Stimulated activated CD4-positive, alpha-beta T cell treated with anti-CD3 and anti-CD28 coated beads, Interleukin-12 subunit alpha, Interleukin-12 subunit beta, amount 100 ng/mL, for 24 hours (primary cell): ENCODE data around the gene CA9.

ENCODE experiments used
- DNase-seq, 2 experiments: peaks; one replicate each; pipeline ENCODE4 v3.0.0-alpha.2; 2020; ENCODE audit warnings: low read depth in 2 of 2

CA9 gene

DNA sequence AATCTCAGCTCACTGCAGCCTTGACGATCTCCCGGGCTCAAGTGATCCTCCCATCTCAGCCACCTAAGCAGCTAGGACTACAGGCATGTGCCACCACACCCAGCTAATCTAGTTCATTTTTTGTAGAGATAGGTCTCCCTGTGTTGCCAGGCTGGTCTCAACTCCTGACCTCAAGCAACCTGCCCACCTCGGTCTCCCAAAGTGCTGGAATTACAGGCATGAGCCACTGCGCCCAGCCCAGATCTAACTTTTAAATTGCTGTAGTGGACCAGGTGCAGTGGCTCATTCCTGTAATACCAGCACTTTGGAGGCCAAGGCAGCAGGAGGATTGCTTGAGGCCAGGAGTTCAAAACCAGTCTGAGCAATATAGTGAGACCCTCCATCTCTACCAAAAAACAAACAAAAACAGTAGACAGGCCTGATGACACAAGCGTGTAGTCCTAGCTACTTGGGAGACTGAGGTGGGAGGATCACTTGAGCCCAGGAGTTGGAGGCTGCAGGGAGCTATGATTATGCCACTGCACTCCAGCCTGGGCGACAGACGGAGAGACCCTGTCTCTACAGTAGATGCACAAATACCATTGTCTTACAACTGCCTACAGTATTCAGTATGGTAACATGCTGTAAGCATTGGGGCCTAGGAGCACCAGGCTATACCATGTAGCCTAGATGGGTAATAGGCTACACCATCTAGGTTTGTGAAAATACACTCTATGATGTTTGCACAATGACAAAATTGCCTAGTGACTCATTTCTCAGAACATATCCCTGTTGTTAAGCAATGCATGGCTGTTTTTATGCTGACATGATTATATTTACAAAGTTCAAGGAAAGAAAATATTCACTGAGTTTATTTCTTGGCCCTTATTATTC lies 21.5 kb upstream of the CA9 start:
- DNase-seq, result no peak

DNA sequence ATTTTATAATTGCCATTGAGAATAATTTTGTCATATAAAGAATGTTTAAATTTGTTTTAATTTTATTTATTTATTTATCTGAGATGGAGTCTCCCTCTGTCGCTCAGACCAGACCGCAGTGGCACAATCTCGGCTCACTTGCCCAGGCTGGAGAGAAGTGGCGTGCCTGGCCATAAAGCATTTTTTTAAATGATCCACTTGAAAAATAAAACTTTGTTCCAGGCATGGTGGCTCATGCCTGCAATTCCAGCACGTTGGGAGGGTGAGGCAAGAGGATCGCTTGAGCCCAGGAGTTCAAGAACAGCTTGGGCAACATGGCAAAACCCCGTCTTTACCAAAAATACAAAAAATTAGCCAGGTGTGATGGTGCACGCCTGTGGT lies 20.9 kb upstream of the CA9 start:
- no peak for DNase-seq

DNA sequence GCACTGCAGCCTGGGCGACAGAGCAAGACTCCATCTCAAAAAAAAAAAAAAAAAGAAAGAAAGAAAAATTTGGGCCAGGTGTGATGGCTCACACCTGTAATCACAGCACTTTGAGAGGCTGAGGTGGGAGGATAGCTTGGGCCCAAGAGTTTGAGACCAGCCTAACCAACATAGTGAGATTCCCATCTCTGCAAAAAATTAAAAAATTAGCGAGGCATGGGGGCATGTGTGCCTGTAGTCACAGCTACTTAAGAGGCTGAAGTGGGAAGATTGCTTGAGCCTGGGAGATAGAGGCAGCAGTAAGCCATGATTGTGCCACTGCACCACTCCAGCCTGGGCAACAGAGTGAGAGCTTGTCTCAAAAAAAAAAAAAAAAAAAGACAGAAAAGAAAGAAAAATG lies 20.1 kb upstream of the CA9 start:
- no peak for DNase-seq

DNA sequence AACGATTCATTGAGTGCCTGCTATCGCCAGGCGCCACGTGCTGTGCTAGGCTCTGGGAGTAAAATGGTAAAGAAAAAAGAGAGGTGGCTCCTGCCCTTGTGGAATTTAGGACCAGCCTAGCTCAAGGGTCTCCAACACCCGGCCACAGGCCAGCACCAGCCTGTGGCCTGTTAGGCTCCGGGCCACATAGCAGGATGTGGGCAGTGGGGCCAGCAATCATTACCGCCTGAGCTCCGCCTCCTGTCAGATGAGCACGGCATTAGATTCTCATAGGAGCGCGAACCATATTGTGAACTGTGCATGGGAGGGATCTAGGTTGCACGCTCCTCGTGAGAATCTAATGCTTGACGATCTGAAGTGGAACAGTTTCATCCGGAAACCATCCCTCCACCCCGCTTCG lies 17.4 kb upstream of the CA9 start:
- DNase-seq, result no peak

DNA sequence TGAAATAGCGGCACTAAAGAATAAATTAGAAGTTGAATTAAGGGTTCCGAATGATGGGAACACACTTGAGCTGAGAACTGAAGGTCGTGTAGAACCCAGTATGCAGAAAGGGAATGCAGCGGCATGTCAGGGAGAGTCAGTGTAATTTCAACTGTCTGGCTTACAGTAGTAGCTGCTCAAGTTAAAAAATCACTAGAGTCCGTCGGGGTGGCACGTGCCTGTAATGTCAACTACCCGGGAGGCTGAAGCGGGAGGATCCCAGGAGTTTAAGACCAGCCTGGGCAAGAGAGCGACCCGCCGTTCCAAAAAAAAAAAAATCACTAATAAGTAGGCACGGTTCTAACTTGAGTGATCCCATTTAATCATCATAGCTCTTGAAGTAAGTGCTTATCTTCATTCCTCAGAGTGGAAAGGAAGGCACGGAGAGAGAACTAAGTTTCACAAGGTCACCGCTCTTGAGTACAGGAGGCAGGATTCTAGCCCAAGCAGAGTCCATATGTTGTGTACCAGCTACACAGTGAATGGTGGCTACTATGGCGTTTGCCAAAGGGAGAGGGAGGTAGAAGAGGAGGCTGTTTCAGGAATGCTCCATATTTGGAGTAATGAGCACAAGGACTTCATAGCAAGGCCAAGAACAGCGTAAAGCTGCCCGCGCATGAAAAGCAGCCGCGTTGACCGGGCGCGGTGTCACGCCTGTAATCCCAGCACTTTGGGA lies 16.7 kb upstream of the CA9 start:
- no peak for DNase-seq

DNA sequence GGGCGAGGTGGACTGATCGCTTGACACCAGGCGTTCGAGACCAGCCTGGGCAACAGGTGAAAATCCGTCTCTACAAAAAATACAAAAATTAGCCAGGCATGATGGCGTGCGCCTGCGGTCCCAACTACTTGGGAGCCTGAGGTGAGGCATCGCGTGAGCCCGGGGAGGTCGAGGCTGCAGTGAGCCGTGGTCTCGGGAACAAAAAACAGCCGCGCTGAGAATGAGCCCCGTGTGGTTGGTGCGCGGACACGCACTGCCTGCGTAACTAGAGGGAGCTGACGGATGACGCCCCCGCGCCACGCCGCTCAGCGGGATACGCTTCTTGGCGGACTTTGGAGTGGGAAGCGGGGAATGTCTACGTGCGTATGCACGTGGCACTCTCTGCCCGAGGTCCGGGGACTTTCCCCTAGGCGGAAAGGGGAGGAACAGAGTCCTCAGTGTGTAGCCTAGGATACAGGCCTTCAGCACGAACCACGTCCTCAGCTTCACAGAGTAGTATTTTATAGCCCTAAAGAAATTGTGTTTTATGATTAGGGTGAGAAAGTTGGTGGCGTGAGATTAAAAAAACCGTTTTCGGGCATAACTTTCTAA lies 16.1 kb upstream of the CA9 start, which contains the start of gene RMRP:
RMRP (minus strand) TSS at position 474 of the 591 bp plus-strand sequence.
- peak; percentile 90 to 96 for DNase-seq

DNA sequence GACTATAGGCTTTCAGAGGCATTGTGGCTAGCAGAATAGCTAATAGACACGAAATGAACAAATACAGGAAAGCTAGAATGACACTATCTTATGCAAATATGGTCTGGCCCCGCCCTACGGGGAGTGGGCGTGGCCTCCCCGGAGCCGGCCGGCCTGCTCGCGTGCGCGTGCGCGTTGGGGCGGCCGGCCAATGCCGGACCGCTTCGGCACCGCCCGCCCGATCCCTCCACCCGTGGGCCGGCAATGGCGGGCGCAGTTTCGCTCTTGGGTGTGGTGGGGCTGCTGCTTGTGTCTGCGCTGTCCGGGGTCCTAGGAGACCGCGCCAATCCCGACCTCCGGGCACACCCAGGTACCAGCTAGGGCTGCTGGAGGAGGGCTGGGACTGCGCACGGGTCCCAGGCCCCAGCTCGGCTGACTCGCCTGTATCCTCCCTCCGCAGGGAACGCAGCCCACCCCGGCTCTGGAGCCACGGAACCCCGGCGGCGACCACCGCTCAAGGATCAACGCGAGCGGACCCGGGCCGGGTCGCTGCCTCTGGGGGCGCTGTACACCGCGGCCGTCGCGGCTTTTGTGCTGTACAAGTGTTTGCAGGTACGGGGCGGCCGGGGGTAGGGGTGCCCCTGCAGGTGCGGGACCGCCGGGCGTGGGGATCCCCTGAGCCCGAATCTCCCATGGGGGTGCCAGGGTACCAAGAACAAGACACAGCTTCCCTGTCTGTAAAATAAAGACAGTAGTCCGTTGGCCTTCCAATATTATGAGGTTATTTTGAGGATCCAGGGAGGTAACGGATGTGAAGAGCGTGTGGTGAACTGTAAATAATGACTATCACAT lies 15.4 kb upstream of the CA9 start, which contains the start of gene CCDC107:
CCDC107 (plus strand) TSS at position 156 of the 831 bp plus-strand sequence; CDS start at position 244, 88 bp downstream.
- DNase-seq, result peak; percentile 65 to 67

DNA sequence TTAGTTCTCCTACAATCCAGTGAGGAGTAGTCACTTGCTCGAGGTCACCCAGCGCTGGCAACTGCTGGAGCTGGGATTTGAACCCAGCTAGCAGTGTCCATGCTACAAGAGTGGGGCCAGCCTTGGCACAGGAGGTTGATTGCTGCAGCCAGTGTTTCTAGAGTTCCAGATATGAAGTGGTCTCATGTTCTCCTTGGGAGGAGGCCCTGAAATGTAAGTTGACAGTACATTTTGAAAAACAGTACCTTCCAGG lies 14.8 kb upstream of the CA9 start:
- DNase-seq, result no peak

DNA sequence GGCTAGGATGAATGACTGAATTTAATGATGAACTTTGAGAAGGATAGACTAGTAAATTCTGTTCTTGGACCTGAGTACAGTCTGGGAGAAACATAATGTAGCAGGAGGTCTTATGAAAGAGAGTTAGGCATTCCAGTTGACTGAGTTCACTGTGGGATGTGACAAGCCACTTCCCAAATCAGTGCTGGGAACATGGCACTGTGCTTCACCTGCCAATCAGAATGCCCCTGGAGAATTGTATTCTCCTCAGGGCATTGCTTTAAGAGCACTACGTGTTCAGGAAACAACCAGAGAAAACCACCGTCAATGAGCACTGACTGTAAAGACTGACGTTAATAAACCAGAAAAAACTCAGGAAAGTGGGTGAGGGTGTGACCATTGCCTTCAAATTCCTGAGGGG lies 14.4 kb upstream of the CA9 start:
- no peak for DNase-seq

DNA sequence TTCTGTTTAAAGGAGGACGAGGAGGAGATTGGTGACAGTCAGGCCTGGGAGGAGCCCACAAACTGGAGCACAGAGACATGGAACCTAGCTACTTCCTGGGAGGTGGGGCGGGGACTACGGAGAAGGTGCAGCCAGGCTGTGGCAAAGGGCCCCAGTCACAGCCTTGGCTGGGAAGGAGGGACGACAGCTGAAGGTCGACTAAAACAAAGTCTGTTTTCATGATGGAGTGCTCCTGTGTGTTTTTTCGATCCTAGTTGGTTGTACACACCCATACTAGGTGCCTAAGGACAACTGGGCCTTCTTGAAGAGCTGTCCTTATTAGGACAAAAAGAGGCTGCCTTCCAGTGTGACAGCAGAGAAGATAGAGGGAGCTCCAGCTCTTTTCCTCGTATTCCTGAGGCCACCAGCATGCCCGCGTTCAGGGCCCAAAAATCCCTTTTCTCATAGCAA lies 12.7 kb upstream of the CA9 start:
- no peak for DNase-seq

DNA sequence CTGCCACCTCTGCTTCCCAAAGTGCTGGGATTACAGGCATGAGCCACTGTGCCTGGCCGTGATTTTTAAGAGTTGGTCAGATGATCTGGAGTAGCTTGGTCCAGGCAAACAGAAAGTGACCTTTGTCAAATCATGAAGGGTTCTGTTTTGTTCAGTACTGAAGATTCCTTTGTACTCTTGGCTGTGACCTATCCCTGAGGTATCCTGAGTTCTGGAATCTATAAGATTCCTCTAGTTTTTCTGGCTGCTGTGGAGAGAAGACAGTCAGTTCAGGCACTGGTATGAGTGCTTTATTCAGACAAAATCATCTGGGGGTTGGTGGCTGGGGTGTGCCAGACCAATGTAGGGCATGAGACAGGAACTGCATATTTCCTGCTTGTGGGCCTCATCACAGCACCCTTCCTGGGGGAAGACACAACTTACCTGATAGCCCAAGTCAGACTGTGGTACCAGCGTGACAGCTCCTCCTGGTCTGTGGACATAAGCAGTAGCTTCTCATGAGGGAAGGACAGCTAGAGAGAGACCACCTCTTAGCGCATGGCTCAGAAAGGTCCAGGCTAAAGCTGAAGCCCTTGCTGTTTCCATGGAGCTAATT lies 11.9 kb upstream of the CA9 start:
- no peak for DNase-seq

DNA sequence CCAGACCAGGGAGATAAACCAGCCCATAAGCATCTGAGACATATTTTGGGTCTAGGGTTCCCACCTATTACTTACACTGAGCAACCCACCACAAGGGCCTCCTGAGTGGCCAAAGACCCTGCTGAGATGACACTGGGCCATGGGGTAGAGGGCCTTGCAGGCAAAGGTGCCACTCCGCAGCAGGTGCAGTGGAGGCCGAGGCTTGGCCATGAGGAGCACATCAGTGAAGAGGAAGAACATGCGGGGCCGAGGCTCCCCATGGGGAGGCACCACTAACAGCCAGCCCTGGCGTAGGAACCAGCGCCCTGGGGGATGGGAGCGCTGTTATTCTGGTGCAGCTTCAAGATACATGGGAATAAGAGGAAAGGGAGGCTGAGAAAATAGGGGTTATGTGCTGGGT lies 11.3 kb upstream of the CA9 start:
- DNase-seq, result no peak

DNA sequence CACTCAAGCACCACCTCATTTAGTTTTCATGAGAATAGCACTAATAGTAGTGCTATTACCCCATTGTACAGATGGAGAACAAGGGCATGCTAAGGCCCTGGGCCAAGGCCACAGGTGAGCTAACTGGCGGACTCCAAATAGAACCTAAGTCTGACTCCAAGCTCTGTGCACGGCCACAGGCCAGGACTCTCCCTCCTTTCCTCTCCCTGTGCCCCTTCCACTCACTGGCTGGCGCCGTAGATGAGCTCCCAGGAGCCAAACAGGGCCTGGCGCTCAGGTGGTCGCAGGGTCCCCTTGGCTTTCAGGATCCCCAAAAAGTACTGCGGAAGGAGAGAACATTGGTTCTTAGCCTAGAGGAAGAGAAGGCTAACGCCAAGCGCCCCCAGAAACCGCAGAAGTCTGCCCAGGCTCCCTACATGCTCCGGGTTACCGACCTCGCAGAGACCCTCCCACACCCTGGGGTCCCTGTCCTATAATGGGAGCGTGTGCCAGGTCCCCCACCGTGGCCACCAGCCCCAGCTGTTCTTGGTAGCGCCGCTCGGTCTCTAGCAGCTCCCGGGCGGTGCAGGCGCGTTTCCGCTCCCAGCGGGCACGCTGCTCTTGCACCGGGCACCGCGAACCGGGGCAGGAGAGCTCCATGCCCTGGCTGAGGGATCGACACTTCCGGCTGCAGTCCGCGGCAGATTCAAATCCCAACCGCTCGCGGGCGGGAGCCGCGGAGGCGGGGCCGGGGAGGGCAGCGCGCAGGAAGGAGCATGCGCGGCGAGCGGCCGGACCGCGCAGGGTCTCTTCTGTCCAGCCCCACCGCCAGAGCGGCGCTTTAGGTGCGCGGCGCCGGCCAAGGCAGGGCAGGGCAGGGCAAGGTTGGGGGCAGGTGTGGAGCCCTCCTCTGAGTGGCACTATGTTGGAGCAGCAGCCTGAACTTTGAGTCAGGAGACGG lies 8.9 kb upstream of the CA9 start, which contains the start of gene ARHGEF39:
ARHGEF39 (minus strand) TSS at position 665 of the 940 bp plus-strand sequence; CDS start at position 639, 26 bp downstream.
- DNase-seq, result peak; percentile 49 to 73

DNA sequence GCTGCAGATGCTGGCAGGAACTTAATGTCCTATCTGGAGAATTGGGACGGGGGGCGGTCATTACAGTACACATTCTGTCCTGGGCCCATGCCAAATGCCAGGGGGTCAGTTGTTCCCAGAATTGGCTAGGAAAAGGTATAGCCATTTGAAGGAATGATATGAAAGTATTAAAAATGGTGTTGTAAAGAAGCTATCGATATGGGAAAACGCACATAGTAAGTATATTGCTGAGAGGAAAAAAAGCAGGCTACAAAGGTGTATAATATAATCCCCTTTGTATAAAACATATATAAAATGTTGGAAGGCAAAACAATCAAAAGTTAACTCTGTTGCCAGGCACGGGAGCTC lies 8.3 kb upstream of the CA9 start:
- DNase-seq, result no peak

DNA sequence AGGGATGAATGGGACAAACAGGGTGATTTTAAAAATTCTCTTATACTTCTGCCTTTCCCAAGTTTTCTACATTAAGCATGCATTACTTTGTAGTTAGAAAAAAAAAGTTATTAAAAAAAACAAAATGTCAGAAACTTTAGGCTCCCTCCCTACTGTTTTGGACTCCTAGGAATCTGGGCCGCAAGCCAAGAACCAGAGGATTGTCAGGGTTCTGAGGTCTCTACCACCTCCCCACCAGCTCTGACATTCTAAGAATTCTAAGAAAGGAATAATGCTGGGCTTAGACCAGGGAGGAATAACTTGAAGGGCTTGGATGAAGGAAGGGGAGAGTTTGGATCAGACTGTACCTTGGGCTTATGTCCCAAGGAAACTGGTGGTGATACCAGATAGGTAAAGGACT lies 7.7 kb upstream of the CA9 start:
- no peak for DNase-seq

DNA sequence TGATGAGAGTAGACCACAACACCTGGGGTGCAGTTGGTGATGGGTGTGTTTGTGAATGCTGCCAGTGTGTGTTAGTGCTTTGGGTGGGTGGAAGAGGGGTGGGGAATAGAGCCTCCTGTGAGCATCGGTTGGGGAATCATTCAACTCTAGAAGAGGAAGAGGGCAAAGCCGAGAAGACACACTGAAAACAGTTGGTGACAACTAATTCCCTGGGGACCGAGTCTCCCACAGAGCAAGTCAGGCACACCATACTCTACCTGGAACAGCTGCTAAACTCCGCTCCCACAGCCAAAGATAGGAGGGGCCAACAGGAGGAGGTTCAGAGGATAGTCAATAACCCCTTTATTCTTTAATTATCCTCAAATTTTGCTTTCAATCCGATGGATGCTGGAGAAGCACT lies 7.2 kb upstream of the CA9 start:
- DNase-seq, result no peak

DNA sequence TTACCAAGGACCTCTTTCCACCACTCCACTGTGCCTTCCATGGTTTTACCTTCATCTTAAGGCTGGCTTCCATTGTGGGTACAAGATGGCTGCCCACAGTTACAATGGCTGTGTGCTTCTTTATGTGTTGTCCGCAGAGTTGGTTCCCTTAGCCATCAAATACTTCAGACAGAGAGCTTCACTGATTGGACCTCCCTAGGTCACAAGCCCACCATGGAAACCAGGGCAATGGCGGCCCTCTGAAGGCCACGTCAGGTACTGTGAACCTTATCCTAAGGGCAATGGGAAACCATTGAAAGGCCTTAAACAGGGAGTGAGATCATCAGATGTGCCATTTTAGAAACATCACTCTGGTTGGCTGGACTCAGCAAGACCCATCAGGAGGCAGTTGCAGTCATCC lies 5.8 kb upstream of the CA9 start:
- no peak for DNase-seq

DNA sequence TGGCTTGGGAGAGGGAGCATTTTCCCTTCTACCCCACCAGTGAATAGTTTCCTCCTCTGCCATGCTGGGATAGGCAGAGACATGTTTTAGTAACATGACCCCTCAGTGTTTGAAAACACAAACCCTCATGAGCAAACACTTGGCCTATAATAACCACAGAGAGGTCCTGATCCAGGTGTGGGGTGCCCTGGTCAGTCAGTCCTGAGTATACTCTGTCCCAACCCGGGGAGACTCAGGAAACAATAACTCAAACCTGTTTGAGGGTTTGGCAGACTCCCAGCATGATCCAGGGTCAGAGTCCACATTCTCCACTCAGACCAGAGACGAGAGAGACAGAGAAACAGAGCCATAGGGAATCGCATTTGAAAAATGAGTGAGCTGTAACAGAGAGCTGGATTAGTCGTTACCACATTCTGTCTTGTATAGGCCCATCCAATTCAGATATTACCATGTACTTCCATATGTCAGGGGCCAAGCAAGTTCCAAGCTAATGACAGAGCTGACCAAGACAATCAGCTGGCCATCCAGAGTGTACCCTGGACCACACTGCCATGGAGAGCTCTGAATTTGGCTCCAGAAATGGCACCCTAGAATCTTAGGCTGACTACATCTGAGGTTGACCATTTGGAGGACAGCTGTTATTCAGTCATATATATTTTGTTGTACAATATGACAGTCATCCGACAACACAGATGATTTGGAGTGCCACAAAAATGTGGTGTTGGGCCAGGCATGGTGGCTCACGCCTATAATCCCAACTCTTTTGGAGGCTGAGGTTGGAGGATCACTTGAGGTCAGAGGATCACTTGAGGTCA lies 4.2 kb upstream of the CA9 start:
- DNase-seq, result no peak

DNA sequence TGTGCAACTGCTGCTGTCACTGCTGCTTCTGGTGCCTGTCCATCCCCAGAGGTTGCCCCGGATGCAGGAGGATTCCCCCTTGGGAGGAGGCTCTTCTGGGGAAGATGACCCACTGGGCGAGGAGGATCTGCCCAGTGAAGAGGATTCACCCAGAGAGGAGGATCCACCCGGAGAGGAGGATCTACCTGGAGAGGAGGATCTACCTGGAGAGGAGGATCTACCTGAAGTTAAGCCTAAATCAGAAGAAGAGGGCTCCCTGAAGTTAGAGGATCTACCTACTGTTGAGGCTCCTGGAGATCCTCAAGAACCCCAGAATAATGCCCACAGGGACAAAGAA lies 265 bp downstream of the CA9 start:
- no peak for DNase-seq

DNA sequence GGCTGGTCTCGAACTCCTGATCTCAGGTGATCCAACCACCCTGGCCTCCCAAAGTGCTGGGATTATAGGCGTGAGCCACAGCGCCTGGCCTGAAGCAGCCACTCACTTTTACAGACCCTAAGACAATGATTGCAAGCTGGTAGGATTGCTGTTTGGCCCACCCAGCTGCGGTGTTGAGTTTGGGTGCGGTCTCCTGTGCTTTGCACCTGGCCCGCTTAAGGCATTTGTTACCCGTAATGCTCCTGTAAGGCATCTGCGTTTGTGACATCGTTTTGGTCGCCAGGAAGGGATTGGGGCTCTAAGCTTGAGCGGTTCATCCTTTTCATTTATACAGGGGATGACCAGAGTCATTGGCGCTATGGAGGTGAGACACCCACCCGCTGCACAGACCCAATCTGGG lies 1.5 kb downstream of the CA9 start:
- no peak for DNase-seq
